ENCODE measurements around the gene AHNAK2.
"Not testable (repeated sequence)": the region's sequence is repeated elsewhere in the genome, so short reads cannot be mapped to it uniquely, and the experiment has no call there.

Gene AHNAK2

DNA sequence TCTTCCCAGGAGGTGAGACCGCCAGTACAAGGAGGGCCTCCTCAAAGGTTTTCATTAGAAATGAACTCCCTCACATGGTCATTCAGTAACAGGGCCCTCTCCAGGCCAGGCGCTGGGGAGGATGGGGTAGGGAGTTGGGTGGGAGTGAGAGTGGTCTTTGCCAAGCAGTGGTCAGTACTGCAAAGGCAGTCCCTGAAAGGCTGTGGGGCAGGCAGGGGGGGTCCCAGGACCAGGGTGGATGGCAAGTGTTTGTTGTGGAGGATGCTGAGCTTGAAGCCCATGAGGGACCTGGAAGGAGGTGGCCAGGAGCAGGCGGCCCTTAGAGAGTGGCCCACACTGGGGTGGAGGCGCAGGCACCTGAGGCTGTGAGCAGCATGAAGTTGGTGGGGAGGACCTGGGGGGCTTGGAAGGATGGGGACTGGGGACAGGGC, 87.0 kb downstream of the AHNAK2 start:
- TF ChIP-seq, protein P1, sequence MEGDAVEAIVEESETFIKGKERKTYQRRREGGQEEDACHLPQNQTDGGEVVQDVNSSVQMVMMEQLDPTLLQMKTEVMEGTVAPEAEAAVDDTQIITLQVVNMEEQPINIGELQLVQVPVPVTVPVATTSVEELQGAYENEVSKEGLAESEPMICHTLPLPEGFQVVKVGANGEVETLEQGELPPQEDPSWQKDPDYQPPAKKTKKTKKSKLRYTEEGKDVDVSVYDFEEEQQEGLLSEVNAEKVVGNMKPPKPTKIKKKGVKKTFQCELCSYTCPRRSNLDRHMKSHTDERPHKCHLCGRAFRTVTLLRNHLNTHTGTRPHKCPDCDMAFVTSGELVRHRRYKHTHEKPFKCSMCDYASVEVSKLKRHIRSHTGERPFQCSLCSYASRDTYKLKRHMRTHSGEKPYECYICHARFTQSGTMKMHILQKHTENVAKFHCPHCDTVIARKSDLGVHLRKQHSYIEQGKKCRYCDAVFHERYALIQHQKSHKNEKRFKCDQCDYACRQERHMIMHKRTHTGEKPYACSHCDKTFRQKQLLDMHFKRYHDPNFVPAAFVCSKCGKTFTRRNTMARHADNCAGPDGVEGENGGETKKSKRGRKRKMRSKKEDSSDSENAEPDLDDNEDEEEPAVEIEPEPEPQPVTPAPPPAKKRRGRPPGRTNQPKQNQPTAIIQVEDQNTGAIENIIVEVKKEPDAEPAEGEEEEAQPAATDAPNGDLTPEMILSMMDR (conservative IDR thresholded peaks at IDR 0.05; ENCODE audit: control insufficient read depth, insufficient read depth, low read depth, low read length), result no peak
- DNase-seq (ENCODE audit: low read depth), result no peak
- H3K4me3 ChIP-seq (ENCODE audit: control insufficient read depth, low read depth, low read length), result no peak overlapping the region

DNA sequence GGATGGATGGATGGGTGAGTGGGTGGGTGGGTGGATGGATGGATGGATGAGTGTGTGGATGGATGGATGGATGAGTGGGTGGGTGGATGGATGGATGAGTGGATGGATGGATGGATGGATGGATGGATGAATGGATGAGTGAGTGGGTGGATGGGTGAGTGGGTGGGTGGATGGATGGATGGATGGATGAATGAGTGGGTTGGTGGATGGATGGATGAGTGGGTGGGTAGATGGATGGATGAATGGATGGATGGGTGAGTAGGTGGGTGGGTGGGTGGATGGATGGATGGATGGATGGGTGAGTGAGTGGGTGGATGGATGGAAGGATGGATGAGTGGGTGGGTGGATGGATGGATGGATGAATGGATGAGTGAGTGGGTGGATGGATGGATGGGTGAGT, 87.9 kb downstream of the AHNAK2 start:
- not testable (repeated sequence) for H3K4me3 ChIP-seq (ENCODE audit: control insufficient read depth, low read depth, low read length); DNase-seq (ENCODE audit: low read depth)

DNA sequence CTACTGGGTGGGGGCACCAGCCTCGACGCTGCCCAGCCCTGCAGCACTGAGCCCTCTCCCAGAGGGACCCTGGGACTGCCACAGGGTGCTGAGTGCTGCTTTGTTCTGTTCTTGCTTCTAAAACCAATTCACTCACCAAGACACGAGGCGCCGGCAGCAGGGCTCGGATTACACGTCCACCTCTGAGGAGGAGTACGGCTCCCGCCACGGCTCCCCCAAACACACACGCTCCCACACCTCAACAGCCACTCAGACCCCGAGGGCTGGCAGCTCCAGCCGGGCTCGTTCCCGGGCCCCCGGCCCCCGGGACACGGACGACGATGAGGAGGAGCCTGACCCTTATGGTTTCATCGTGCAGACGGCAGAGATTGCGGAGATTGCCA, 88.8 kb downstream of the AHNAK2 start:
- TF ChIP-seq, protein P1 (conservative IDR thresholded peaks at IDR 0.05; ENCODE audit: control insufficient read depth, insufficient read depth, low read depth, low read length), result no peak
- no peak overlapping the region for H3K4me3 ChIP-seq (ENCODE audit: control insufficient read depth, low read depth, low read length)
- DNase-seq (ENCODE audit: low read depth), result no peak

DNA sequence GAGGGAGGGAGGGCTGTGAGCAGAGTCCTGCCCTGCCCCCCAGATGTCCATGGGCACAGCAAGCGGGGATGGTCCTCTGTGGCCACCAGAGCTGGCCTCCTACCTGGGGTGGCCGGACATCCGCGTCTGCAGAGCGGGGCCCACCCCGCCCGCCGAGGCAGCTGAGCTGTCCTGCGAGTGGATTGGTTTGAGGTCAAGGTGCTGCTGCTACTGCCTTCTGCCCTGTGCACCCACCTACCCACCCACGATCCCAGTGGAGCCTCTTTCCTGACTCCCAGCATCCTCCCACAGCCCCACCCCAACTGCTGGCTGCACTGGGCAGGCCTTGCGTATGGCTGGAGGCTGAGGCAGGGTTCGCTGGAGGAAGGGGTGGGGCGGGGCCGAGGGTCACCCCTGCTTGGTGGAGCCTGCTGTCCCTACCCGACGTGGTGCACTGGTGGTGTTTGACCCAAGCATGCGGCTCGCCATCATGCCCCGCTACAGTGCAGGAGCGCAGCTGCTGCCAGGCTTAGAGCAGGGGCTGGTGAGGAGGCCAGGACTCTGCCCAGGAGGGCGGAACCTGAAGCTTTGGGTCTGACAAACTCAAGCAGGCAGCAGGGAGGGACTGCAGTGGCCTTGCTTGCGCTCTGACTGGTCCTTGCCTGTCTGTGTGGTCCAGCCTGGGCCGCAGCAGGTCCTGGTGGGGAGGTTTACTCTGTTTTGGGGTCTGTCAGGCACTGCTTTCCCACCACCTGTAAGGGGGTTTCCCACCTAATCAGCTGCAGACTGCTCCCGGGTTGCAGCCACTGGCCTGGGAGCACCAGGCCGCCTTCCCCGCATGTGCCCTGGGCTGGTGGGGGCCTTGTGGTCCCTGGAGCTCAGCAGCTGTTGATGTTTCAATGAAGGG, 89.4 kb downstream of the AHNAK2 start:
- DNase-seq (ENCODE audit: low read depth), result no peak
- H3K4me3 ChIP-seq (ENCODE audit: control insufficient read depth, low read depth, low read length), result no peak overlapping the region
- TF ChIP-seq, protein P1 (conservative IDR thresholded peaks at IDR 0.05; ENCODE audit: control insufficient read depth, insufficient read depth, low read depth, low read length), result no peak

DNA sequence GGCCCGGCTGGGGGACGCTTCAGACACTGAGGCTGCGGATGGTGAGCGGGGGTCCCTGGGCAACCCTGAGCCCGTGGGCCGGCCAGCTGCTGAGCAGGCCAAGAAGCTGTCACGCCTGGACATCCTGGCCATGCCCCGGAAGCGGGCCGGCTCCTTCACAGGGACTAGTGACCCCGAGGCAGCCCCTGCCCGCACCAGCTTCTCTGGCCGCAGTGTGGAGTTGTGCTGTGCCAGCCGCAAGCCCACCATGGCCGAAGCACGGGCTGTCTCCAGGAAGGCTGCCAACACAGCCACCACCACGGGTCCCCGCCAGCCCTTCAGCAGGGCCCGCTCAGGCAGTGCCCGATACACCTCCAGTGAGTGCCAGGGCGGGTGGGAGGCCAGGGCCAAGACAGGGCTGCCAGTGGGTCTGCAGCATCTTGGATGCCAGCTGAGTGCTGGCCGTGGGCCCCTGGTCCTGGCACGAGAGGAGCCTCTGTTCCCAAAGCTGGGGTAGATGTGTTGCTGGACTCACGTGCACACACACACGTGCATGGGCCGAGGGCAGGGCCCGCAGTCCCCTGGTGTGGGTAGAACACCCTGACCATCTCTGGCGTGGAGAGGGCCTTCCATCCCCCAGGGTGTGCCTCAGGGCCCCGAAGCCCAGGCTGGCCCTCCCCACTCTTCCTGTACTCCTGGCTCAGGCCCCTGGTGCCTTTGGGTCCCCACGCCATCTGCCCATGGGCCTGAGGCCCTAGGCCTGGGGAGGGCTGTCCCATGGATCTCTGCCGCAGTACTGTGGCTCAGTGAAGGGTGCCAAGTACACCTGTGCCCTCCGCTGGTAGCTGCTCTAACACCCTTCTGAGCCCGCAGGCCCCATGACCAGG, 90.3 kb downstream of the AHNAK2 start:
- no peak overlapping the region for H3K4me3 ChIP-seq (ENCODE audit: control insufficient read depth, low read depth, low read length)
- DNase-seq (ENCODE audit: low read depth), result no peak
- TF ChIP-seq, protein P1 (conservative IDR thresholded peaks at IDR 0.05; ENCODE audit: control insufficient read depth, insufficient read depth, low read depth, low read length), result no peak

Data from fibroblast of mammary gland (primary cell).